H9 (cell line): ENCODE measurements around the gene ZRANB1. TPM values are rescaled to one million over a fixed set of nuclear protein-coding genes. Genes with fewer than 3 reads are reported as not detected.

Experiments
- DNase-seq: peaks from one replicate; pipeline ENCODE4 v3.0.0-alpha.2; 2017
- H2AFZ ChIP-seq: one replicate; pipeline ENCODE4 v1.6.1; 2013; ENCODE audit warnings: mild to moderate bottlenecking, low read length, control low read depth, moderate library complexity
- H2AK5ac ChIP-seq: 2 replicates; pipeline ENCODE4 v1.6.1; 2013; ENCODE audit warnings: low read length, control low read depth, mixed read lengths; ENCODE audit not compliant: insufficient read length
- H2BK120ac ChIP-seq: one replicate; pipeline ENCODE4 v1.6.1; 2013; ENCODE audit warnings: low read depth, mild to moderate bottlenecking, low read length, control low read depth, inconsistent platforms; ENCODE audit not compliant: poor library complexity, severe bottlenecking
- H2BK12ac ChIP-seq: 2 replicates; pipeline ENCODE4 v1.6.1; 2013; ENCODE audit warnings: low read length, control low read depth, mixed read lengths, low read depth; ENCODE audit not compliant: insufficient read length
- H2BK15ac ChIP-seq: 2 replicates; pipeline ENCODE4 v1.6.1; 2013; ENCODE audit warnings: low read depth, low read length, control low read depth
- H2BK20ac ChIP-seq: one replicate; pipeline ENCODE4 v1.6.1; 2013; ENCODE audit warnings: low read depth, mild to moderate bottlenecking, low read length, control low read depth, inconsistent platforms; ENCODE audit not compliant: poor library complexity, severe bottlenecking
- H2BK5ac ChIP-seq: 2 replicates; pipeline ENCODE4 v1.6.1; 2013; ENCODE audit warnings: low read length, control low read depth, mixed read lengths; ENCODE audit not compliant: insufficient read length
- H3K14ac ChIP-seq: 2 replicates; pipeline ENCODE4 v1.6.1; 2013; ENCODE audit warnings: low read length, control low read depth; ENCODE audit not compliant: insufficient read depth
- H3K18ac ChIP-seq: 2 replicates; pipeline ENCODE4 v1.6.1; 2013; ENCODE audit warnings: low read depth, mild to moderate bottlenecking, mixed read lengths, low read length, control low read depth; ENCODE audit not compliant: insufficient read length
- H3K23ac ChIP-seq: 2 replicates; pipeline ENCODE4 v1.6.1; 2013; ENCODE audit warnings: low read length, control low read depth, mixed read lengths, low read depth; ENCODE audit not compliant: insufficient read length
- H3K23me2 ChIP-seq: 2 replicates; pipeline ENCODE4 v1.6.1; 2013; ENCODE audit warnings: low read depth, mild to moderate bottlenecking, mixed read lengths, low read length, control low read depth; ENCODE audit not compliant: insufficient read length, poor library complexity, severe bottlenecking
- H3K27ac ChIP-seq: 2 replicates; pipeline ENCODE4 v1.5.1; 2013; ENCODE audit warnings: low read length, control low read depth, mixed read lengths, low read depth; ENCODE audit not compliant: insufficient read length
- H3K27me3 ChIP-seq: 2 replicates; pipeline ENCODE4 v1.6.1; 2013; ENCODE audit warnings: low read length, control low read depth, inconsistent platforms; ENCODE audit not compliant: insufficient read depth
- H3K4ac ChIP-seq: 2 replicates; pipeline ENCODE4 v1.6.1; 2013; ENCODE audit warnings: low read depth, mild to moderate bottlenecking, control low read depth, inconsistent platforms, low read length, moderate library complexity
- H3K4me1 ChIP-seq: 2 replicates; pipeline ENCODE4 v1.6.1; 2013; ENCODE audit warnings: low read length, control low read depth, inconsistent platforms; ENCODE audit not compliant: insufficient read depth
- H3K4me2 ChIP-seq: 2 replicates; pipeline ENCODE4 v1.6.1; 2013; ENCODE audit warnings: low read length, control low read depth, mixed read lengths; ENCODE audit not compliant: insufficient read length, insufficient read depth
- H3K56ac ChIP-seq: 2 replicates; pipeline ENCODE4 v1.6.1; 2013; ENCODE audit warnings: low read depth, mild to moderate bottlenecking, mixed read lengths, low read length, control low read depth; ENCODE audit not compliant: insufficient read length
- H3K79me1 ChIP-seq: 2 replicates; pipeline ENCODE4 v1.6.1; 2013; ENCODE audit warnings: low read depth, mild to moderate bottlenecking, moderate library complexity, low read length, control low read depth, inconsistent platforms; ENCODE audit not compliant: insufficient read depth, poor library complexity, severe bottlenecking
- H3K79me2 ChIP-seq: 2 replicates; pipeline ENCODE4 v1.6.1; 2013; ENCODE audit warnings: low read length, control low read depth, inconsistent platforms; ENCODE audit not compliant: insufficient read depth
- H3K9ac ChIP-seq: 2 replicates; pipeline ENCODE4 v1.6.1; 2013; ENCODE audit warnings: low read length, control low read depth, mixed read lengths; ENCODE audit not compliant: insufficient read length; ENCODE audit errors: extremely low read depth
- H3K9me3 ChIP-seq: one replicate; pipeline ENCODE4 v1.6.1; 2013; ENCODE audit warnings: low read depth, low read length, inconsistent platforms; ENCODE audit not compliant: control insufficient read depth
- H3T11ph ChIP-seq: one replicate; pipeline ENCODE4 v1.6.1; 2013; ENCODE audit warnings: mild to moderate bottlenecking, low read length, control low read depth, inconsistent platforms
- H4K20me1 ChIP-seq: one replicate; pipeline ENCODE4 v1.6.1; 2013; ENCODE audit not compliant: control insufficient read depth, insufficient read length, insufficient read depth
- H4K5ac ChIP-seq: 2 replicates; pipeline ENCODE4 v1.6.1; 2013; ENCODE audit warnings: low read depth, mild to moderate bottlenecking, mixed read lengths, low read length, control low read depth; ENCODE audit not compliant: insufficient read length
- H4K8ac ChIP-seq: replicated peaks from 2 replicates; pipeline ENCODE4 v1.6.1; 2013; ENCODE audit warnings: low read length, control low read depth, mixed read lengths, low read depth; ENCODE audit not compliant: insufficient read length
- H4K91ac ChIP-seq: 2 replicates; pipeline ENCODE4 v1.6.1; 2013; ENCODE audit warnings: low read depth, mild to moderate bottlenecking, moderate library complexity, mixed read lengths, low read length, control low read depth; ENCODE audit not compliant: insufficient read length
- H3K27ac Mint-ChIP-seq, 3 experiments: 2 replicates in 2 of 3; 3 replicates in 1 of 3; pipeline ENCODE4 v1.8.0; 2020 to 2021; ENCODE audit warnings: mixed read lengths in 3 of 3, mild to moderate bottlenecking in 1 of 3, moderate library complexity in 1 of 3
- H3K27me3 Mint-ChIP-seq: 2 replicates; pipeline ENCODE4 v1.8.0; 2021; ENCODE audit warnings: low read depth, mild to moderate bottlenecking, moderate library complexity, mixed read lengths
- H3K36me3 Mint-ChIP-seq, 3 experiments: 2 replicates in 2 of 3; 3 replicates in 1 of 3; pipeline ENCODE4 v1.8.0; 2020 to 2021; ENCODE audit warnings: low read depth in 3 of 3, mixed read lengths in 3 of 3; ENCODE audit not compliant: insufficient read depth in 1 of 3
- H3K4me1 Mint-ChIP-seq, 2 experiments: 2 replicates each; pipeline ENCODE4 v1.8.0; 2020; ENCODE audit warnings: mixed read lengths in 2 of 2
- H3K4me3 Mint-ChIP-seq, 2 experiments: 2 replicates in 1 of 2; 3 replicates in 1 of 2; pipeline ENCODE4 v1.8.0; 2020 to 2021; ENCODE audit warnings: mild to moderate bottlenecking in 2 of 2, mixed read lengths in 2 of 2, moderate library complexity in 1 of 2
- H3K9me3 Mint-ChIP-seq, 2 experiments: 2 replicates in 1 of 2; 3 replicates in 1 of 2; pipeline ENCODE4 v1.8.0; 2020; ENCODE audit warnings: mild to moderate bottlenecking in 2 of 2, mixed read lengths in 2 of 2, moderate library complexity in 1 of 2
- CTCF ChIP-seq: fragments of 200-600 bp; sonication (generic); conservative IDR thresholded peaks from 3 replicates; pipeline ENCODE4 v1.8.0; 2021; ENCODE audit warnings: antibody characterized with exemption, mild to moderate bottlenecking
- WGBS: extraction: QIAGEN DNeasy Blood & Tissue Kit; methylation state at CpG from one replicate; pipeline ENCODE4 v1.1.7; 2013; ENCODE audit warnings: missing lambda C conversion rate, low lambda C conversion rate, mixed read lengths; ENCODE audit not compliant: insufficient read length; ENCODE audit errors: extremely low coverage; 5-methylcytosine and 5-hydroxymethylcytosine counted together
- total RNA-seq: library from RNA; stranded (reverse); gene quantifications from 2 replicates; pipeline ENCODE4 v1.2.1, GENCODE V29; 2021

ZRANB1 gene
- total RNA-seq, 1 experiment from 2014 or later, result 17.4 TPM

GRCh38 chr10:124984376-124984775 lies 42.5 kb downstream of the ZRANB1 start:
- Histone ChIP-seq H3K9ac (no peak overlapping the region), H4K91ac (no peak overlapping the region), H3T11ph (no peak overlapping the region), H4K8ac (no peak overlapping the region), H2AK5ac (no peak overlapping the region), H4K20me1 (no peaks in the 10 kb centered on the region), H3K27ac (no peak overlapping the region), H3K4me2 (no peak overlapping the region), H2BK12ac (no peak overlapping the region), H3K27me3 (no peaks in the 10 kb centered on the region), H4K5ac (no peak overlapping the region), H3K4me1 (no peaks in the 10 kb centered on the region), H3K79me2 (no peaks in the 10 kb centered on the region), H3K14ac (no peak overlapping the region), H2AFZ (no peak overlapping the region), H2BK15ac (no peak overlapping the region), H3K9me3 (no peaks in the 10 kb centered on the region), H3K23ac (no peak overlapping the region), H3K56ac (no peak overlapping the region), H3K23me2 (no peaks in the 10 kb centered on the region), H3K18ac (no peak overlapping the region), H2BK120ac (no peak overlapping the region), H3K79me1 (no peaks in the 10 kb centered on the region), H3K4ac (no peak overlapping the region), H2BK20ac (no peak overlapping the region), H2BK5ac (no peak overlapping the region)
- no peak for DNase-seq
- Mint-ChIP-seq H3K4me1 (no peaks in the 10 kb centered on the region), H3K27ac (peak overlapping the region in 1 of 3 experiments; percentile 78; a peak in 3 of 7 replicates), H3K4me3 (no peak overlapping the region), H3K27me3 (no peaks in the 10 kb centered on the region), H3K36me3 (peaks cover 13 to 72% (median 63%) of the 10 kb centered on the region in 3 experiments; a peak in 6 of 7 replicates), H3K9me3 (no peaks in the 10 kb centered on the region)
- no peak for TF ChIP-seq CTCF
- no CpG with 5 or more reads among the region's 1 CpG for WGBS
